Subcutaneous abdominal adipose tissue (tissue), 5 donors: ENCODE measurements around the gene PIK3CB.
A peak's percentile ranks its signal among the peaks of the same experiment; 100 is the strongest.
"Not testable (repeated sequence)": the region's sequence is repeated elsewhere in the genome, so short reads cannot be mapped to it uniquely, and the experiment has no call there.

Source experiments
- H3K27ac ChIP-seq: one replicate; pipeline ENCODE4 v1.7.0; 2013; ENCODE audit warnings: low read depth, mild to moderate bottlenecking, inconsistent platforms, low read length, moderate library complexity
- H3K27me3 ChIP-seq, 5 donors: one replicate each; pipeline ENCODE4 v1.7.0; 2013; ENCODE audit warnings: low read length in 5 of 5, inconsistent platforms in 1 of 5; ENCODE audit not compliant: control insufficient read depth in 5 of 5, insufficient read depth in 4 of 5
- H3K36me3 ChIP-seq, 5 donors: one replicate each; pipeline ENCODE4 v1.7.0; 2013; ENCODE audit warnings: low read length in 5 of 5; ENCODE audit not compliant: control insufficient read depth in 5 of 5, insufficient read depth in 5 of 5
- H3K4me1 ChIP-seq, 5 donors: one replicate each; pipeline ENCODE4 v1.7.0; 2013; ENCODE audit warnings: low read length in 5 of 5, mild to moderate bottlenecking in 3 of 5, moderate library complexity in 1 of 5; ENCODE audit not compliant: control insufficient read depth in 5 of 5, insufficient read depth in 5 of 5
- H3K4me3 ChIP-seq, 5 donors: one replicate each; pipeline ENCODE4 v1.7.0; 2013; ENCODE audit warnings: low read length in 5 of 5, low read depth in 1 of 5
- H3K9ac ChIP-seq, 5 donors: one replicate each; pipeline ENCODE4 v1.7.0; 2013; ENCODE audit warnings: low read length in 5 of 5, mild to moderate bottlenecking in 4 of 5, moderate library complexity in 3 of 5
- H3K9me3 ChIP-seq, 5 donors: one replicate each; pipeline ENCODE4 v1.7.0; 2013; ENCODE audit warnings: low read length in 5 of 5; ENCODE audit not compliant: control insufficient read depth in 5 of 5
- donor health status: healthy.
- donor health status: healthy.
- donor health status: healthy.
- donor health status: healthy.
- donor health status: healthy.

The PIK3CB gene

GRCh38 chr3:138608322-138609135 is 226.2 kb downstream of the PIK3CB start, which contains the start of gene FAIM:
TSS of gene FAIM (plus strand) at chr3:138608771. CDS start at chr3:138619727, 10,956 bp downstream.
- peak within 1 kb of the TSS; percentile 77 to 88 (median 85) for H3K9ac ChIP-seq
- H3K36me3 ChIP-seq: peaks cover 0 to 2% (median 0%) of the 10 kb centered on the region in 5 donors
- H3K9me3 ChIP-seq: no peaks in the 10 kb centered on the region
- peaks cover 3 to 31% (median 16%) of the 10 kb centered on the region in 5 donors for H3K4me1 ChIP-seq
- H3K4me3 ChIP-seq: peak within 1 kb of the TSS; percentile 77 to 89 (median 80)
- H3K27ac ChIP-seq: peak within 1 kb of the TSS; percentile 85
- H3K27me3 ChIP-seq: no peaks in the 10 kb centered on the region

- Histone ChIP-seq H3K27ac (peak overlapping the region; percentile 69), H3K4me1 (peaks cover 0 to 29% (median 8%) of the 10 kb centered on the region in 5 donors)
- not testable (repeated sequence) for H3K36me3 ChIP-seq, H3K9ac ChIP-seq, H3K27me3 ChIP-seq, H3K4me3 ChIP-seq, H3K9me3 ChIP-seq
These were observed 230.6 kb downstream of the PIK3CB start for GRCh38 chr3:138604106-138604595.
